Stimulated activated CD8-positive, alpha-beta memory T cell treated with anti-CD3 and anti-CD28 coated beads, Interleukin-15, amount 100 ng/mL, for 4 hours (primary cell): ENCODE measurements around the gene STX16.

ENCODE experiments used
- DNase-seq, 2 donors: peaks; one replicate each; pipeline ENCODE4 v3.0.0-alpha.2; 2020; ENCODE audit warnings: low read depth in 2 of 2

STX16 gene

DNA sequence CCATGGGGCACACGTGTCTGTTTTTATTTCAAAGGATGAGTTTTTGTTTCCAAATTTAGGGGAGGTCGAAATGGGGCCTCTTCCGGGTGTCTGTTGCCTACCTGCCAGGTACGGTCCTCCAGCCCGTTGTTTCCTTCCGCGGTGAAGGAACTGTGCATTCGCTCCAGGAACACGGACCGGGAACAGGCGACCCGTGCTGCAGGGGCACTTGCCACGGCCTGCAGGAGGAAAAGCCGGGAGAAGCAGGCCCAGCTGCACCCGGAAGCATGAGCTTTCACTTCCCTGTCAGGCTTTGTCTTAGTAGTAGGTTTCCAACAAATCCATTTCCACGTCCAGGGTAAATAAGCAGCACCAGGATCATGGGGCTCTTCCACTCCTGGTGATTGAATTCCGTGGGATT is 24.6 kb downstream of the STX16 start:
- DNase-seq: no peak

DNA sequence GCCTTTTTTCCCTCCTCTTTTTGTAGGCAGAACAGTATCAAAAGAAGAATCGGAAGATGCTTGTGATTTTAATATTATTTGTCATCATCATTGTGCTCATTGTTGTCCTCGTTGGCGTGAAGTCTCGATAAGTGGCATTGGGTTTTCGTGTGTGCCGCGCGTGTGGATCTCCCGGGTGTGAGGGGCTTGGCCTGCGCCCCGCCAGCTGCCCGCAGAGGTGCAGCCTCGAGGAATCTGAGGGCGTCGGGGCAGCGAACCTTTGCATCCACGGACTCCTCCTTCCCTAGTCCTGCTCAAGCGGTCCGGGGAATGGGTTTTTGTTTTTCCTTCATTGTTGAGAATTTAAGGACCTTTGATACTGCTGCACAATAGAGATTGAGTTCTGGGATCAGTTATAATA is 25.1 kb downstream of the STX16 start:
- DNase-seq: no peak

GRCh38 chr20:58677079-58677604 is 26.1 kb downstream of the STX16 start:
- no peak for DNase-seq

DNA sequence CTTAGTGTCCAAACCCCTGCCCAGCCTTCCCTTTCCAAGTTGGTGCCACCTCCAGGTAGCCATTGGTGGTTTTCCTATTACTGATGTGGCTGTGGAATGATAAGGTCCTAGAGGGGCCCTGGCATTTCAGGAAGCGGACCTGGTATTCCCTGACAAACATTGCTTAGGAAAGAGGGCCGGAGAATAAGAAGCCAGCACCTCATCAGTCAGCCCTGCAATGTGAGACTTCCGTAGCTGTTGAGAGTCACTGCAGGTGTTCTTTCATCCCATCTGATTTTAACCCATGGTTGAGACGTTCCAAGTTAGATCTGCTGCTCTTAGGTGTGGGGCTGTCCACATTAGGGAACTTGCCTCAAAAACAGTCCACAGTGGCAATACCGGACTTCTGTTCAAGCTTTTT is 26.7 kb downstream of the STX16 start:
- no peak for DNase-seq

DNA sequence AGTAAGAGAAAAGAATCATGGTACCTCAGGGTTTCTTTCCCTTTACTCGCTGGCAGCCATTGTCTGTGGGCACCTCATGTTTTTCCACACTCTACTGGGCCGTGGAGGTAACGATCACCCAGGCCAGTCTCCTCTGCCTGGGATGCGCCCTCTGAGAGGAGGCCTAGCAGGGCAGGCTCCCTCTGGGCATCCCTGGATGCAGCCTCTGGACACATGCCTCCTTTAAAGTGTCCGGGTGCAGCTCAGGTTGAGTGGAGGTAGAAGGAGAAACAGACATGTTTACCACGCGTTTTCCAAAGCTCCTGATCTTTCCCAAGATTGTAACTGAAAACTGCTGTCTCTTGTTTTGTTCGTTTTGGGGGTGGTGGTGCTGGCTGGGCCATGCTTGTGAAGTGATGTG is 27.7 kb downstream of the STX16 start:
- DNase-seq: no peak

- DNase-seq: no peak
Measured at GRCh38 chr20:58682656-58683531, 31.8 kb downstream of the STX16 start.

DNA sequence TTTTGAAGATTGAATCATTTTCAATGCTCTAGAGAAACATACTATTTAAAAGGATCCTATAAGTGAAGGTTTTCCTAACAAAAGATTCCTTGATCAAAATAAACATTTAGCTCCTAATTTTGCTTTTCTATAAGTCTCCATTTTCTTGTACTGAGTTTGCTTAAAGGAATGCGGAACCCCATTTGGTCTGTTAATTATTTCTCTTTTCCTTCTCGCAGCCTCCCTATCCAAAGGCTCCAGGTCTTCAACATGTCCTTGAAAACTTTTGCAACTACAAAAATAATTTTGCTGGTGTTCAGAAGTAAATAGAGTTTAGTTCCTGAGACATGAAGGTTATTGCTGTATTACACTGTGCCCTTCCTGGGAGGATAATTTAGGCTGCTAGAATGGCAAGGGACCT is 33.2 kb downstream of the STX16 start:
- no peak for DNase-seq

- DNase-seq: no peak
Measured at GRCh38 chr20:58685988-58686387, 34.9 kb downstream of the STX16 start.

DNA sequence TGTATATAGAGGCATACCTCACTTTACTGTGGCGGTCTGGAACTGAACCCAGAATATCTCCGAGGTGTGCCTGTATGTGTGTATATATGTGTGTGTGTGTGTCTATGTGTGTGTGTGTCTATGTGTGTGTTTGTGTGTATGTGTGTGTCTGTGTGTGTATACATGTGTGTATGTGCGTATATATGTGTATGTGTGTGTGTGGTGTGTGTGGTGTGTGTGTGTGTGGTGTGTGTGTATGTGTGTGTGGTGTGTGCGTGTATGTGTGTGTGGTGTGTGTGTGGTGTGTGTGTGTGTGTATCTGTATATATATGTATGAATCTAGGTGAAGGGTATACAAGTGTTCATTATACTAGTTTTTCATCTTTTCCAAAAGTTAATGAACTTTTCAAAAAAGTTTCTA is 37.3 kb downstream of the STX16 start:
- DNase-seq: no peak

- DNase-seq: no peak
Measured at GRCh38 chr20:58688840-58689239, 37.8 kb downstream of the STX16 start.

GRCh38 chr20:58690396-58691135 is 39.5 kb downstream of the STX16 start:
- no peak for DNase-seq

DNA sequence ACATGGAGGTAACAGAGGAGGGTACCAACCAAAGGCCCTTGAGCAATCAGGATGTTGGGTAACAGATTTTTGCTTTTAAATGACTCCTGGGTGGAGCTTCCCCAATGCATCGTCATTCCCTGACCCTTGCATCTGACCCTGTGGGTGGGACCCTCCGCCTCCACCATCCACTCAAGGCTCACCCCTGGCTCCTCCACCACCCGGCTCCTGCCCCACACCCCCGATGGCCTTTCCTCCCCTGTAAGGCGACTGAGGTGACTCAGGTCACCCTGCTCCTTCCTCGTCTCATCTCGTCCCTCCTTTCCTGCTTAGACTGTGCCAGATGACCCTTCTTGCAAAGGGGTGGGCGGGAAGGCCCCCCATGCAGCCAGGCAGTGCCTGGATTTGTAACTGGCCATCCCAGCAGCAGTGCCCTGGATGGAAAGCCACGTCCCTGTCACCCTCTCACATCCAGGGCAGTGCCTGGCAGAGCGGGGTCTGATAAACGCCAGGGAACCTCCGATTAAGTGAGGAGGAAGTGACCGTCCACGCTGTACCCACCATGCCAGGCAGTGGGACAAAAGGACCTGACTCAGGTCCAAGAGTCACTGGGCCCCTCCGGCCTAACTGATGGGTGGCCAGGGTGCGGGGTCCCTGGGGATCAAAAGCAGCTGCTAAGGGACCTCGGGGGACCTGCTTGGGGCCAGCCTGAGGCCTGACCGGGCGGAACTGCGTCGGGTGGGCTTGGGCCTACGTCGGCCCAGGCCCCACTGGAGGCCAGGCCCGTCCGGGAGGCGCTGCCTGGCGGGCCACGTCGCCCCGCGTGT is 40.9 kb downstream of the STX16 start:
- DNase-seq: no peak

DNA sequence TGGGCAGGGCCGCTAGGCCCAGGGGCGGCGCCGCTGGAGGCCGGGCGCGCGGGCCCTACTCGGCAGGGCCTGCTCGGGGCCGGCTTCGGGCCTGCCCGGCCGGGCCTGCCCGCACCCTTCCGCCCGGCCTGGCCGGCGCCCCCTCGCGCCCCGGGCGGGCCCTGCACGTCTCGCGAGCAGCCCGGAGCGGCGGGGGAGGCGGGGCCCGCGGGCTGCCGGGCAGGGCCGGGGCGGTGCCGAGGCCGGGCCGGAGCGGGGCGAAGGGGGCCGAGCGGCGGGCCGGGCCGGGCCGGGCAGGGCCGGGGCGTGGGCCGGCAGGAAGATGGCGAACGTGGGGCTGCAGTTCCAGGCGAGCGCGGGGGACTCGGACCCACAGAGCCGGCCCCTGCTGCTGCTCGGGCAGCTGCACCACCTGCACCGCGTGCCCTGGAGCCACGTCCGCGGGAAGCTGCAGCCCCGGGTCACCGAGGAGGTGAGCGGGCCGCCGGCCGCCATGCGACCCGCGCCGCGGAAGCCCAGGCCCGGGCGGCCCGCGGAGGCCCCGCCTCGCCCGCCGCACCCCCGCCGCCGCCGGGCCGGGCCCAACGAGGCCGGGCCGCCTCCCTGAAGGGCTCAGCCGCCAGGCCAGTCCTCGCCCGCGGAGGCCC is 41.6 kb downstream of the STX16 start, which contains the start of gene NPEPL1:
NPEPL1 (plus strand) TSS at position 222 of the 647 bp plus-strand sequence; CDS start at position 323, 101 bp downstream.
- DNase-seq: peak in 1 of 2 donors; percentile 31

DNA sequence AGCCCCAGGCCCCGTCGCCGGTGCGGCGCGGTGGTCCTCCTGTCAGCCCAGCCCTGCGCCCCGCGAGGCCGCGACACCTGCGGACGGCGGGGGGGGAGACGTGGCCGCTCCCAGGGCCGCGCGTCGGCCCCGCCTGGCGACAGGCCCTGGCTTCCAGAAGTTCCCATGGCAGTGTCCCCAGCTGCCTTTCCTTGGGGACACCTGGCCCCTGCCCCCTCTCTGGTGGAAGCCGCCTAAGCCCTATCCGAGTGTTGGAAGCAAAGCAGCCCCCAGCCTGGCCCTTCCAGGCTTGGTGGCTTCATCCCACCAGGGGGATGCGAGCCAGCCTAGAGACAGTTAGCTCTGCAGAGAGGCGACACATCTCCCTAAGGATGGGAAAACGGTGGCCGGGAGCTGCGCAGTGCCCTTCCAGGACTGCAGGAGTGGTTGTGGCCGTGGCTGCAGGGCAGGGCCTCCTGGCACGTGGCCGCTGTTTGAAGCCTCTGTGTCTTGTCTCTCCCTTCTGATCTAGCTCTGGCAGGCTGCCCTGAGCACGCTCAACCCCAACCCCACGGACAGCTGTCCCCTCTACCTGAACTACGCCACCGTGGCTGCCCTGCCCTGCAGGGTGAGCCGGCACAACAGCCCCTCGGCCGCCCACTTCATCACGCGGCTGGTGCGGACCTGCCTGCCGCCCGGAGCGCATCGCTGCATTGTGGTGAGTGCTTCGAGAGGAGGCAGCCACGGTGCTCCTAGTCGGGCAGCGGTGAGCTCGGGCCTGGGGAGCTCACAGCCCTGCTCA is 42.3 kb downstream of the STX16 start:
- no peak for DNase-seq

DNA sequence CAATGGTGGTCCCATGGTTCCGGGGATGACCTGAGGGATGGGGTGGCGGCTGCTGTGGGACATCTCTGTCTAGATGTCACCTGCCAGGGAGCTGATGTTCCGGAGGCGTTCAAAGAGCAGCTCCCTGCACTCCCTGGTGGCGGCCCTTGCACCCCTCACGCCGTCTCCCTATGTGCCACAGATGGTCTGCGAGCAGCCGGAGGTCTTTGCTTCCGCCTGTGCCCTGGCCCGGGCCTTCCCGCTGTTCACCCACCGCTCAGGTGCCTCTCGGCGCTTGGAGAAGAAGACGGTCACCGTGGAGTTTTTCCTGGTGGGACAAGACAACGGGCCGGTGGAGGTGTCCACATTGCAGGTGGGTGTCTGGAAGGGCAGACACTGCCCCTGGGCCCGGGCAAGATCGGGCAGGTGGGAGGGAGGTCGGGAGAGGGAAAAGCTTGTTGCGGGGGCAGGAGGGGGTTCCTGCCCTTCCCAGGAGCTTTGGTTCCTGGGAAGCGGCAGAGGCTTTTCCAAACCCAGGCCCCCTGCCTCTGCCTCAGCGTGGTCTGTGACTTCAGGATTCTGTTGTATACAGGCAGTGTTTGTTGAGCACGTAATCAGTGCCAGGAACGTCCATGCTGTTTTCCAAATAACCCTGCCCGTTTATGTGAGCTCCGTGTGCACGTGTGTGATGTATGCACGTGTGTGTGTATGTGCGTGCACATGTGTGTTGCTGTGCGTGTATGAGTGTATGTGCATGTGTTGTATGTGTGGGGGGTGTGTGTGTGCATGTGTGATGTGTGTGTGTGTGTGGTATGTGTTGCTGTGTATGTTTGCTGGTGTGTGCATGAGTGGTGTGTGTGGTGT is 43.4 kb downstream of the STX16 start:
- no peak for DNase-seq

DNA sequence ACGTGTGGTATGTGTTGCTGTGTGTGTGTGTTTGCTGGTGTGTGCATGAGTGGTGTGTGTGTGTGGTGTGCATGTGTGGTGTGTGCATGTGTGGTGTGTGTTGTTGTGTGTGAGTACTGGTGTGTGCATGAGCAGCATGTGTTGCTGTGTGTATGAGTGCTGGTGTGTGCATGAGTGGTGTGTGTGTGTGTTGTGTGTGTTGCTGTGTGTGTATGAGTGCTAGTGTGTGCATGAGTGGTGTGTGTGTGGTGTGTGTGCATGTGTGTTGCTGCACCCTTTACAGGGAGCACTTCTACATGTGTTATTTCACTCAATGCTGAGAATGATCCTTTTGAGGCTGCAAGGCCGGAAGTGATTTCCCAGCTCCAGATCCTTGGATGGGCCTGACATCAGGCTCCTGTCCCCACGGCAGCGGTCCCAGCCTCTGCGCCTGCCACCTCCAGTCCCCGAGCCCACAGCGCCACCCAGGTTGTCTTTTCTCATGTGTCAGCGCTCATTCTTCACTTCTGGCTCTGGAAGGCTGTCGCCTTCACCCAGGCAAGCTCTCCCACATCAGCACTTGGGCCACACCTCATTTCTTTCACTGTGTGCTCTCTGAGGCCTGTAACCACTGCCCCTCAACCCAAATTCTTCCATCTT is 44.1 kb downstream of the STX16 start:
- DNase-seq: no peak

DNA sequence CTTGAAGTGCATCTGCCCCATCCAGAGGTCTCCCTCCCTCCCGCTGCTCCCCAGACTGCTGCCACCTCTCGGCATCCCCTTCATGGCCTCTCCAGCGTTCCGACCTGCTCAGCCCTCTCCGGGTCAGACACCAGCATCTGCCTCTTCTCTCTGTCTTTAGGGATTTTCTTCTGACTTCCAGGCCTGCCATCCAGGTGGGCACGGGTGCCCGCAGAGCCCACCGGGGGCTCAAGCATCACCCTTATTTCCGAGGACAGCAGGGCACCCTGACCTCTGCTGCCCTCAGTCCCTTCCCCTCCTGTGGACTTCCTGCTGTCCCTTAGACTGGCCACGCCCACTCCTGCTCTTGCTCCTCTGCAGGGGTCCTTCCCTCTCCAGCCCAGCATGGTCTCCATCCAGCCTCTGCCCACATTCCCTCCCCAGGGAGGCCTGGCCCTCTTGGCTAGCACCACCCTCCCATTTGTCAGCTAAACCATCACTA is 44.9 kb downstream of the STX16 start:
- no peak for DNase-seq

DNA sequence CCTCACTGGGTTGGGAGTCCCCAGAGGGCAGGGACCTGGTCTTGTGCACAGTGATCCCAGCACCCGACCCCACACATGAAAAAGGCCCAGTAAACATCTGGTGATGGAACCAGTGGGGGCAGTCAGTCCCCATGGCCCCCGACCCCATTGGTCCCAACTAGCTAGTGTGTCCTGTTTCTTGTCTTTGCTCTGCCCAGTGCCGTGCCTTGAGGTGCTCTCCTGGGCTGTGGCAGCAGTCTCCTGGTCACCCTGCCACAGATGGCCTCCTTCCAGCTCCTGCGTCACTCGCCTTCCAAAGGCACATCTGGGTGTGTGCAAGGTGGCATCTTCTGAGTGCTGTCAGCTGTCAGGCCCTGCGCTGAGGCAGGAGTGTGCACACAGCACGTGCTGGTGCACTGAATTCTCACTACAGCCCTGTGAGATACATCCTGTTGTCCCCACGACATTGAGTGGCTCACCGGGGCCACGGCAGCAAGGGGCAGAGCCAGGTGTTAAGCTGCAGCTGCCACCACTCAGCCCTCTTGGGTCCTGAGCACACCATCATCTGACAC is 45.4 kb downstream of the STX16 start:
- no peak for DNase-seq
